GM12892 (cell line): ENCODE measurements around the gene ASMTL.

Experiments
- POLR2A ChIP-seq: IDR thresholded peaks from 2 replicates; pipeline ENCODE4 v1.6.1; 2011; ENCODE audit warnings: low read depth, low read length, control low read depth
- POLR2AphosphoS5 ChIP-seq: IDR thresholded peaks from 2 replicates; pipeline ENCODE4 v1.6.1; 2011; ENCODE audit warnings: low read depth, low read length, control low read depth
- TAF1 ChIP-seq: IDR thresholded peaks from 2 replicates; pipeline ENCODE4 v1.6.1; 2011; ENCODE audit warnings: low read depth, mild to moderate bottlenecking, control low read depth, low read length, borderline replicate concordance

GRCh38 chrX:1389993-1390285 lies 62.8 kb downstream of the ASMTL start:
- TF ChIP-seq POLR2A (no peak), POLR2AphosphoS5 (no peak), TAF1 (no peak)
